Measurements from ENCODE around the gene BIN1.

The BIN1 gene

GRCh38 chr2:127090281-127091120, 16.5 kb downstream of the BIN1 start:
- DNase-seq: no peak

- DNase-seq: no peak
Measured at GRCh38 chr2:127089478-127090235, 17.3 kb downstream of the BIN1 start.

GRCh38 chr2:127088706-127089105, 18.2 kb downstream of the BIN1 start:
- DNase-seq: no peak

- no peak for DNase-seq
Measured at GRCh38 chr2:127087791-127088495, 19.0 kb downstream of the BIN1 start.

GRCh38 chr2:127086990-127087790, 19.8 kb downstream of the BIN1 start:
- peak; percentile 87 for DNase-seq

- no peak for DNase-seq
Measured at GRCh38 chr2:127085317-127085681, 21.7 kb downstream of the BIN1 start.

- DNase-seq: no peak
Measured at GRCh38 chr2:127084611-127085316, 22.2 kb downstream of the BIN1 start.

DNA sequence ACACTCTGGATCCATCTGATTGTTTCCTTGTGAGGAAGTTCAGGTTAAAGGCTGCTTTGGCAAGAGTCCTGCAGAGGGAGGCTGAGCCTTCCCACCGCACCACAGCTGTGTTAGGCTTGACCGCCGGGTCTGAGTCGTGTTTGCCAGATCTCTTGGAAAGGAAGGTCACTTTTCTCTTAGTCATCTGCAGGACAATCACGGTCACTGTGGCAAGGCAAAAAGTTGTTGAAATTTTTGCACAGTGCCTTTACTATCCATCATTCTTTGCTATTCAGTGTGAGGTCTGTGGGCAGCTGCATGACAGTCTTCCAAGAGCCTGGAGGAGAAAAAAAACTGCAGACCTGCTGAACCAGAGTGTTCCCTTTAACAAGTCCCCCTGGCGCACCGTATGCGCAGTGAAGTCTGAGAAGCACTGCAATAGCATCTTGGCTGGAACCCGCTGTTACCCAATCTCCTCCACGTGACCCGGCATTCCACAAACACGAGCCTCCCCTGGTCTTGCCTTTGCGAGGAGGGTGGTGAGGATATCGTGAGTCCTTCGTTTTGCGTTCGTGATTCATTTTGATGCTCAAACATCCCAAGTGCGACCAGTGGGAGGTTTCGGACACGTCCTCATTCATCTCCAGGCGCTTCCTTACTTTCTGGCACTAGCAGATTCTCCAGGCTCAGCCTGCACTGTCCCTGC, 23.0 kb downstream of the BIN1 start:
- DNase-seq: peak; percentile 56

- no peak for DNase-seq
Measured at GRCh38 chr2:127082974-127083373, 24.0 kb downstream of the BIN1 start.

DNA sequence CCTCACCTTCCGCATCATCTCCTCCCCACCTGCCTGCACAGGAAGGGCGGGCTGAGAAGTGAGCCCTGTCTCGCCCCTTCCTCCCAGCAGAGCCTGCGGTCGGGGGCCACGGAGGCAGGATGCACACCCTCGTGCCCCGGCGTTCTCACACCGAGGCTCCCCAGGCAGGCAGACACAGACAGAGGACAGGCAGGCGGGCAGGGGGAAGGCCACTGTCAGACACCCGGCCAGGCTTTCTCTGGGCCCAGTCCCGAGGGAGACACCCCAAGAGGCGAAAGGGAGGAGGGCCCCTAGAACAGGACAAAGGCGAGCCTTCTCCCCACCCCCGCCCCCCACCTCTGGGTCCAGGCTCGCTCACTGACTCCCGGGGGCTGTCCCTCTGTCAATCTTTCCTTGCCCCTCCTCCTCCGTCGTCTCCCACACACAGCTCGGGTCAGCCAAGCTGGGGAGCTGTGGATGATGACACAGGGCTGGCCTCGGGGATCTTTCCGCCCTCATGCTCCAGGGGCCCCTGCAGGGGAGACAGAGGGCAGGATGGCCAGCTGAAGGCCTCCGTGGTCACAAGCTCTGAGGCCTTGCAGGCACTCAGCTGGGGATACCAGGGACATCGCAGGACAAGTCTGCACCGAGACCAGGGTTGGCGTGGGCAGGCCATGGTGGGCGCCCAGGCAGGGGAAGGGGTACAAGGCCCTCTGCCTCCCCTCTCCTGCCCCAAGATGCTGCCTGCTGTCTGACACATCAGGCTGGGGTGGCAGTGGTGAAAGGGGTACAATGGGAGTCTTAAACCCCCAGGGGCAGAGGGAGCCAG, 24.9 kb downstream of the BIN1 start:
- no peak for DNase-seq

- no peak for DNase-seq
Measured at GRCh38 chr2:127080938-127081755, 25.8 kb downstream of the BIN1 start.

DNA sequence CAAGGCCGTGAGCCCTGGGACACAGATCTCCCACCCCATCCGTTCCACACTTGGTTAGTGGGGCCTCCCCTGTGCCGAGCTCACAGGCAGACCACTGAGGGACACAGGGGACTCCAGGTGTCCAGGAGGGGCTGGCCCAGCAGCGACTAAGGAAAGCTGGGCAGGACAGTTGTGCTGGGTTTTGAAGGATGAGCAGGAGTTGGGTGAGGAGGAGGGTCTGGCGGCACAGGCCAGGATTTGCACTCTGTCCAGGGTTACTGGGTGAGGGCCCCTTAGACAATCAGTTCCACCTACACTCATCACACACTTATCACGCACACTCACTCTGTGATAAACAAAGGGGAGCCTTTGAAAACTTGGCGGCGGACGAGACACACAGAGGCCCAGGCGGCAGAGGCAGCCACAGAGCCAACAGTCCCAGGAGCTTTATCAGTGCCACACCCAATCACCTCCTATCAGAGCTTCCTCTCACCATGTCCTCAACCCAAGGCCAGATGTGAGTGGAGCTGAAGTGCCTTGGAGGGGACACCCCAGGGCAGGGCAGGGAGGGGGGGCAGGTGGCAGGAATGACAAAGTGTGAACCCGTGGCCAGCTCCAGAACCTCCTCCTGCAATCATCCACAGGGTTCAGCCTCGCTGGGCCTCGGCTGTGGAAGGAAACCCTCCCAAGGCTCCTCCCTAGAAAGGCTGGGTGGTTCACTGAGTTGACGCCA, 26.6 kb downstream of the BIN1 start:
- no peak for DNase-seq

- no peak for DNase-seq
Measured at GRCh38 chr2:127079358-127079920, 27.5 kb downstream of the BIN1 start.

GRCh38 chr2:127078666-127079270, 28.2 kb downstream of the BIN1 start:
- peak; percentile 26 for DNase-seq

- DNase-seq: no peak
Measured at GRCh38 chr2:127078028-127078427, 28.9 kb downstream of the BIN1 start.

- no peak for DNase-seq
Measured at GRCh38 chr2:127076924-127077323, 30.0 kb downstream of the BIN1 start.

DNA sequence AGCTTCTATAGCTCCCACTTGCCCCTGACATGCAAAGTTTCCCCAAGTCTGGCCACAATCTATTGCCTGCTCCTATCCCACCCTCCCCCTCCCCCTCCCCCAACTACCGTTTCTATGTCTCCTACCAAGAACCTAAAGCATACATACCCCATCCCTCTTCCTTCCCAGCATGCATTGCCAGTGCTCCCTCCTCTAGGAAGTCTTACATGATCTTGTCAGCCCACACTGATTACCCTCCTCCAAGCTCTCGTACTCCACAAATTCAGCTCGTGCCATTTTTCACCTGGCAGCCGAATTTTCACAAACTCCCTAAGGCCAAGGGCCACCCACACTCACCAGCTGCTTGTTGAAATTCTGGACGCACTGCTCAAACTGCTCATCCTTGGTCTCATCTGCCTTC, 30.7 kb downstream of the BIN1 start:
- DNase-seq: no peak

GRCh38 chr2:127075821-127076220, 31.1 kb downstream of the BIN1 start:
- no peak for DNase-seq
